ENCODE measurements around the gene NEK8.
A peak's percentile ranks its signal among the peaks of the same experiment; 100 is the strongest.
"Not testable (repeated sequence)": the region's sequence is repeated elsewhere in the genome, so short reads cannot be mapped to it uniquely, and the experiment has no call there.

The NEK8 gene

DNA sequence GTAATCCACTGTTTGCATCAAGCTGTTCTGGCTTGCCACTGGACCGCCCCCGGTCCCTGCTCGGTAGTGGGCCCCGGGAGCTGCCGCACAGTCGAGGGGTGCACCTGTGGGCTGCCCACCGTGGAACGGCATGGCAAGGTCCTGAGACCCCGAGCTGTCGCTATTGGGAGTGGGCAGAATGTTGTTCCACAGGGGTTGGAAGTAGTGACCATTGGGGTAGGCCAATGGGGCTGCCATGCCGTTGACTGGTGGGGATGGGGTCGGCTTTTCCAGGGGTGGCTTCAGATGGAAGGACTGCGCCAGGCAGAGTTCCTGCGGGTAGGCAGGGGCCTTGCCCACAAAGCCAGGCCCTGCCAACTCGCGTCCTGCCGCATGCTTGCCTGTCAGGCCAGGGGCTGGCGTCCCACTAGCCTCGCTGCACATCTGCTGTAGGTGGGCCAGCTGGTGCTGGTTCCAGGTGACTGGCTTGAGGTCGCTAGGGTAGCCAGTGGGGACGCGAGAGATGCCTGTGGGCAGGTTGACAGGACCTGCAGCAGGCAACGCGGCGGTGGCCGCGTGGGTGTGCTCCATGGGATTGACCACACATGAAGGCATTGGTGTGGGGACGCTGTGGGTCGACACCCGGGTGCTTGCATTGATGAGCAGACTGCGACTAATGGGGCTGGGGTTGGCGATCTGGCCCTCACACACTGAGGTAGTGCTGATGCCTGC lies 30.0 kb downstream of the NEK8 start:
- no peak for DNase-seq (ENCODE audit: low read depth, low spot score)
- no peak overlapping the region; the same call in 1 of the 2 replicates for H3K4me3 ChIP-seq (ENCODE audit: low read length)
- no CpG with 5 or more reads among the region's 32 CpGs for WGBS (ENCODE audit: insufficient coverage, insufficient read length)
- H3K27me3 ChIP-seq (ENCODE audit: control insufficient read depth, insufficient read depth, low read length) = no peaks in the 10 kb centered on the region
- H3K4me1 ChIP-seq (ENCODE audit: control insufficient read depth, insufficient read depth, low read length) = peaks cover 1% of the 10 kb centered on the region
- H3K36me3 ChIP-seq (ENCODE audit: control insufficient read depth, insufficient read depth, low read length) = peaks cover 14% of the 10 kb centered on the region
- H3K9me3 ChIP-seq (ENCODE audit: control insufficient read depth, insufficient read depth, low read length) = no peaks in the 10 kb centered on the region
- H3K27ac ChIP-seq (ENCODE audit: low read length) = no peak overlapping the region

DNA sequence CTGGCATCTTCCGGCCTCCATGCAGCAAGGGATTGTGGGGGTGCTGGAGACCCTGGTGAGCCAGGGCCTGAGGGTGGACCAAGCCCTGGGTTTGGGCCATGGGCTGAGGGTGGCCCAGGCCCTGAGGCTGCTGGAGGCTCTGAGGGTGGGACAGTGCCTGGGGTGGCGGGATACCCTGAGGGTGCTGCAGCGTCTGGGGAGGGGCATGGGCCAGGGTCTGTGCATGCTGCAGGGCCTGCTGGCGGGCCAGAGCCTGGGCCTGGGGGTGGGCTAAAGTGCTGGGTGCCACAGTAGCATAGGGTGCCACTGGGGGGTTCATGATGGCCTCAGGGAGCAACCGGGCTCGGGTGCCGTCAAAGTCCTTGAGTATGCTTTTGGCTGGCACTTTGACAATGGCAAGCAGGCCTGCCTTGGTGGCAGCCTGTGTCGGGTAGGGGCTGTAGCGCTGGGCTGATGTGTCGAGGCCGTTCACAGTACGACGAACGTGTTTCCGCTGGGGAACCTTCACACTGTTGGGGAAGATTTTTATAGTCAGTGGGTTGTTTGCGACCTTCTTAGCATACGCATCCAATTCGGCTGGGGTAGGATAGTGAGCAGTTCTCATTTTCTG lies 30.8 kb downstream of the NEK8 start:
- no peak overlapping the region for H3K27ac ChIP-seq (ENCODE audit: low read length)
- peaks cover 1% of the 10 kb centered on the region for H3K4me1 ChIP-seq (ENCODE audit: control insufficient read depth, insufficient read depth, low read length)
- no peak for DNase-seq (ENCODE audit: low read depth, low spot score)

DNA sequence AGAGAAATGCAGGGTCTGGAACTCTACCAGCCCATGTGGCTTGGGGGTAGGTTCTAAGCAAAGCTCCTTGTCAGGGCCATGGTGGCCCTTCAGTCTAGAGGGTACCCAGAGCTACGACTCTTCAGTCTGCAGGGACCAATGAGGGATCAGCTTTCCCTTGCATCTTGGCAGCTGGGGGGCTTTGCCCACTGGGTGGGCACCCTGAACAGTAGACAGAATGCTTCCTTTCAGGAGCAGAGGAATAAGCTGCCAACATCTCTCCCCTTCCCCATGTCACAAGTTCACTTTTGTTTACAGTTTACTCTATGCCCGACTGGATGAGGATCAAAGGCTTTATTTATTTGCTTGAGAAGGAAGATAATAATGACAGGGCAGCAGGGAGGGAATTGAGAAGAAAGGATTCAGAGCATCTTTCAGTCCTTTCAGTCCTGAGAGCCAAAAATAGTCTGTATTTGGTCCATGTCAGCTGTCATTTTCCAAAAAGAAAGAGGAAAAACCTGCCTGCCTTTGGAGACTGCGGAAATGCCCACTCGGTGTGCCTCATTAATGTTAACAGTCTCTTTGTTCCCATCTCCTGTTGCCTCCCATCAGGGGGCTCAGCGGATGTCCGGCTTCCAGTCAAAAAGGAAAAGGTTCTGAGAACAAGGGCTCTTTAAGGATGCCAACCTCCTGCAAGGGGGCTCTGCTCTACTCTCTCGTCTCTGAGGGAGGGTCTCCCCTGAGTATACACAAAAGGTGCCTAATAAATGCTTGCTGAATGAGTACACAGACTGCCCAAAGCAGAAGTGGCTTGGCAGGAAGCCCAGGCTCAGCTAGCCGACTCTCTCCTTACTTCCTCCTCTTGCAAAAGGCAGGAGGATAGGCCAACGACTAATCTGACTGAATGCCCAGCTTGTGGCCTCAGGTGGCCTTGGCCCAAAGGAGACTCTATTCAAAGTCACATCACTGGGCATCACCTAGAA lies 32.3 kb downstream of the NEK8 start:
- DNase-seq (ENCODE audit: low read depth, low spot score) = no peak
- peaks cover 14% of the 10 kb centered on the region for H3K36me3 ChIP-seq (ENCODE audit: control insufficient read depth, insufficient read depth, low read length)
- H3K4me3 ChIP-seq (ENCODE audit: low read length) = no peak overlapping the region
- H3K9me3 ChIP-seq (ENCODE audit: control insufficient read depth, insufficient read depth, low read length) = no peaks in the 10 kb centered on the region
- WGBS (ENCODE audit: insufficient coverage, insufficient read length) = no CpG with 5 or more reads among the region's 9 CpGs
- peak overlapping the region; percentile 87 for H3K27ac ChIP-seq (ENCODE audit: low read length)
- H3K27me3 ChIP-seq (ENCODE audit: control insufficient read depth, insufficient read depth, low read length) = no peaks in the 10 kb centered on the region
- H3K4me1 ChIP-seq (ENCODE audit: control insufficient read depth, insufficient read depth, low read length) = peaks cover 1% of the 10 kb centered on the region

More for the DNA sequence above, 30.8 kb downstream of the NEK8 start:
- no peaks in the 10 kb centered on the region for H3K9me3 ChIP-seq (ENCODE audit: control insufficient read depth, insufficient read depth, low read length)
- H3K4me3 ChIP-seq (ENCODE audit: low read length) = no peak overlapping the region
- peaks cover 14% of the 10 kb centered on the region for H3K36me3 ChIP-seq (ENCODE audit: control insufficient read depth, insufficient read depth, low read length)
- WGBS (ENCODE audit: insufficient coverage, insufficient read length) = no CpG with 5 or more reads among the region's 18 CpGs
- H3K27me3 ChIP-seq (ENCODE audit: control insufficient read depth, insufficient read depth, low read length) = no peaks in the 10 kb centered on the region

DNA sequence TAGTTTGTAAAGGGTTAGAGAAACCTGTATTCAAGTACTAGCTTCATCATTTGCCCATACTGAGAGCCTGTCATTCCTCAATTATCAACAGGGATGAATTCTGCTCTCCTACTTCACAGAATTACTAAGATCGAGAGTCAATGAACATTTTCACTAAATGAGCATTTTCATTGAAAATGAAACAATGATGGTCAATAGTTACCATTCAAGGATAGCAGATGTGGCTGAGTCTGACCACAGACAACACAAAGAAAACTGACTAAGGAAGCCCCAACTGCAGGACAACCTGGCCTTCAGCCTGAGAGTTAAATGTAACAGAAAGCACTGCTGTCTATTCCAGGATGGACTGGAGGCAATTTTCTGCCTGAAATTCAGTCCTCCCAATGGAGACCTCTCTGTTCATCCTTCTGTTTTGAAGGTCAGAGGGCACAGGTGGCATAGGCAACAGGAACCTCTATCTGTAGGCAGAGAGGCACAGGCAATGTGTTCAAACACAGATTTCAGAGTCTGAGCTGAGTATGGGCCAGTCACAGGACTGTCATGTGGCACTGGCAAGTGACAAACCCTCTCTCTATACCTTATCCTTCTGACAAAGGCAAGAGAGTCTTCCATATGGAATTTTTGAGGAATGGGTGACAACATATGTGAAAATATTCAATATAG lies 34.7 kb downstream of the NEK8 start:
- H3K36me3 ChIP-seq (ENCODE audit: control insufficient read depth, insufficient read depth, low read length) = peaks cover 17% of the 10 kb centered on the region
- no peak for DNase-seq (ENCODE audit: low read depth, low spot score)

DNA sequence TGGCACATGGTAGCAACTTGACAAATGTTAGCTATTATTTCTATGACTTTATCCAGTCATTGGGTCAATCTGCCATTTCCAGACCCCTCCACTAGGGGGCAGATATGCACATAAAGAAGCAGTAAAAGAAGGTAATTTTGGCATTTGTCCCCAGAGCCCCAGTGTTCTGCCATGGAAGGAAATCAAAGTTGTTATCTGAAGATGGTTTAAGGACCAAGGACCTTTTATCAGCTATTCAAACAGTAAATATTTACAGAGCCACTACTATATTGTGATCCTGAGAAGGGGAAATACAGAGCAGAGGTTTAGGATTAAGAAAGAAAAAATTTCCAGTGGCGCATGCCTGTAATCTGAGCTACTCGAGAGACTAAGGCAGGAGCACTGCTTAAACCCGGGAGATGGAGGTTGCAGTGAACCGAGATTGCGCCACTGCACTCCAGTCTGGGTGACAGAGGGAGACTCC lies 35.2 kb downstream of the NEK8 start:
- H3K4me3 ChIP-seq (ENCODE audit: low read length) = no peak overlapping the region
- H3K27ac ChIP-seq (ENCODE audit: low read length) = no peak overlapping the region
- DNase-seq (ENCODE audit: low read depth, low spot score) = no peak
- no CpG with 5 or more reads among the region's 5 CpGs for WGBS (ENCODE audit: insufficient coverage, insufficient read length)
- H3K27me3 ChIP-seq (ENCODE audit: control insufficient read depth, insufficient read depth, low read length) = no peaks in the 10 kb centered on the region
- H3K4me1 ChIP-seq (ENCODE audit: control insufficient read depth, insufficient read depth, low read length) = peaks cover 1% of the 10 kb centered on the region; the same call in 1 of the 2 replicates
- H3K9me3 ChIP-seq (ENCODE audit: control insufficient read depth, insufficient read depth, low read length) = no peaks in the 10 kb centered on the region
- peaks cover 11% of the 10 kb centered on the region for H3K36me3 ChIP-seq (ENCODE audit: control insufficient read depth, insufficient read depth, low read length)

More for the DNA sequence above, 34.7 kb downstream of the NEK8 start:
- H3K4me1 ChIP-seq (ENCODE audit: control insufficient read depth, insufficient read depth, low read length) = peaks cover 1% of the 10 kb centered on the region
- no peaks in the 10 kb centered on the region for H3K27me3 ChIP-seq (ENCODE audit: control insufficient read depth, insufficient read depth, low read length)
- H3K27ac ChIP-seq (ENCODE audit: low read length) = no peak overlapping the region
- no peak overlapping the region for H3K4me3 ChIP-seq (ENCODE audit: low read length)
- WGBS (ENCODE audit: insufficient coverage, insufficient read length) = no CpG with 5 or more reads among the region's 1 CpG
- no peaks in the 10 kb centered on the region for H3K9me3 ChIP-seq (ENCODE audit: control insufficient read depth, insufficient read depth, low read length)

DNA sequence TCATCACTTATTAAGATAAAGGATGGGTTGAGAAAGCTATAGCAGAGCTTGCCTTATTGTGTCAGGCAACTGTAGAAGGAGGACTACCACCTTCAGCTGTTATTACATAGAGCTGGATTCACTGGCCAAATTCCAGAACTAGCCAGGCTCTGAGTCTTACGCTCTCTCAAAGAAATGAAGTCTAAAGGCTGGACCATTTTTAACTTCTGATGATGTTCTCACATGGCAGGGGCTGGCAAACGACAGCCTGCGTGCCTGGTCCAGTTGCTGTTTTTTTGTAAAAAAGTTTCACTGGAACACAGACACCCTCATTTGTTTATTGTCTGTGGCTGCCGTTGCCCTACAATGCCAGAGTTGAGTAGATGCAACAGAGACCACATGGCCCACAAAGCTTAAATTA lies 36.5 kb downstream of the NEK8 start:
- DNase-seq (ENCODE audit: low read depth, low spot score) = no peak
- Histone ChIP-seq H3K27me3 (ENCODE audit: control insufficient read depth, insufficient read depth, low read length) (no peaks in the 10 kb centered on the region), H3K36me3 (ENCODE audit: control insufficient read depth, insufficient read depth, low read length) (peaks cover 3% of the 10 kb centered on the region; the same call in 1 of the 2 replicates), H3K4me3 (ENCODE audit: low read length) (no peak overlapping the region), H3K9me3 (ENCODE audit: control insufficient read depth, insufficient read depth, low read length) (no peaks in the 10 kb centered on the region), H3K4me1 (ENCODE audit: control insufficient read depth, insufficient read depth, low read length) (peaks cover 1% of the 10 kb centered on the region; the same call in 1 of the 2 replicates), H3K27ac (ENCODE audit: low read length) (no peak overlapping the region)
- no CpG with 5 or more reads among the region's 4 CpGs for WGBS (ENCODE audit: insufficient coverage, insufficient read length)

DNA sequence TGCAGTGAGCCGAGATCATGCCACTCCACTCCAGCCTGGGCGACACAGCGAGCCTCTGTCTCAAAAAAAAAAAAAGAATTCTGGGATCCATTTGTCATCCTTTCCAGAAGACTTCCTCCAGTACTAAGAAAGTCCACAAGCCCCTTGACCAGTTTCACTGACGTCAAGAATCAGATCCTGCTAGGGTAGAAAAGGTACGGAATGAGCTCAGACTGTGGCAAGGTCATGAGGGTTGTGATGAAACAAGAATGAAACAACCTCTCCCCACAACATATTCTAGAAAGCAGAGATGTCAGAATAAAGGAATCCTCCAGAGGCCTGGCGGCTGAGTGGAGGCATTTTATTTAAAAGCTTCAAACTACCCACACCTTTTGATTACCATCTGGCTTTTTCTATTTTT lies 45.1 kb downstream of the NEK8 start:
- Histone ChIP-seq H3K27me3 (ENCODE audit: control insufficient read depth, insufficient read depth, low read length) (no peaks in the 10 kb centered on the region), H3K27ac (ENCODE audit: low read length) (no peak overlapping the region), H3K4me1 (ENCODE audit: control insufficient read depth, insufficient read depth, low read length) (no peaks in the 10 kb centered on the region), H3K9me3 (ENCODE audit: control insufficient read depth, insufficient read depth, low read length) (no peaks in the 10 kb centered on the region), H3K4me3 (ENCODE audit: low read length) (no peak overlapping the region), H3K36me3 (ENCODE audit: control insufficient read depth, insufficient read depth, low read length) (no peaks in the 10 kb centered on the region)
- no peak for DNase-seq (ENCODE audit: low read depth, low spot score)
- no CpG with 5 or more reads among the region's 6 CpGs for WGBS (ENCODE audit: insufficient coverage, insufficient read length)

DNA sequence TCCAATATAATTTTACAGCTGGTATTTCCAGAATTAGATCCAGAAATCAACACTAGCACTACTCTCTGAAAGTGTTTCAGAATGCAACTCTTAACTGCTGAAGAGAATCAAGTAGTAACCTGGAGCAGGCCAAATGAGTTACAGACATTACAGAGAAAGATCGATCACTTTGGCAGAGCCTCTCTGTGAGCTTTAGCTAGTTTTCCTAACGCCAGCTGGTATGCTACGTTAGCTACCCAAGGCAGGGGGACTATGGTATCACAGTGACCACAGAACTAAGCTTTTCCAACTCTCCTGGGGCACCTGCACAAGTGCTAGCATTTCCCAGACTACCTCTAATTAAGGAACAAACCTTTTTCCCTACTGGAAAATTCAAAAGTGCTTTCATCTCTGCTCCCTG lies 45.6 kb downstream of the NEK8 start:
- H3K27ac ChIP-seq (ENCODE audit: low read length) = no peak overlapping the region
- H3K4me3 ChIP-seq (ENCODE audit: low read length) = no peak overlapping the region
- no peak for DNase-seq (ENCODE audit: low read depth, low spot score)
- H3K36me3 ChIP-seq (ENCODE audit: control insufficient read depth, insufficient read depth, low read length) = no peaks in the 10 kb centered on the region
- no peaks in the 10 kb centered on the region for H3K27me3 ChIP-seq (ENCODE audit: control insufficient read depth, insufficient read depth, low read length)
- H3K9me3 ChIP-seq (ENCODE audit: control insufficient read depth, insufficient read depth, low read length) = no peaks in the 10 kb centered on the region
- no CpG with 5 or more reads among the region's 3 CpGs for WGBS (ENCODE audit: insufficient coverage, insufficient read length)
- no peaks in the 10 kb centered on the region for H3K4me1 ChIP-seq (ENCODE audit: control insufficient read depth, insufficient read depth, low read length)

DNA sequence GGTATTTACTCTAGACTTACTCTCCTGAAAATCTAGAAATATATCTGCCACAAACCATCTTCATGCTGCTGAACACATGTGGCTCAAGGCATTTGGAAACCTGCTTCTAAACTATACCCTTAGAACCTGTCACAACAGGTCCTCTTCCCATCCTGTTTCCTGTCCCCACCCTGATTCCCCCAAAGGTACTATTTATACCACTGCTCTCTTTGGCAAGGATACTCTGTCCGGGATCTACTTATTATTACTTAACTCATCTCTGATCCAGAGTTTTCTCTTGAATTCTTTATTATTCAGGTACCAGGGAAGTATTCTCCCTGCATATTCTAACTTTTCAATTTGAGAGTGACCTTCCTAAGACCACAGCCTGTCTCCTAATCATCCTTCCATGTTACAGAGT lies 48.6 kb downstream of the NEK8 start:
- Histone ChIP-seq H3K4me3 (ENCODE audit: low read length) (no peak overlapping the region), H3K27ac (ENCODE audit: low read length) (no peak overlapping the region), H3K27me3 (ENCODE audit: control insufficient read depth, insufficient read depth, low read length) (no peaks in the 10 kb centered on the region), H3K4me1 (ENCODE audit: control insufficient read depth, insufficient read depth, low read length) (no peaks in the 10 kb centered on the region), H3K9me3 (ENCODE audit: control insufficient read depth, insufficient read depth, low read length) (no peaks in the 10 kb centered on the region), H3K36me3 (ENCODE audit: control insufficient read depth, insufficient read depth, low read length) (no peaks in the 10 kb centered on the region)
- WGBS (ENCODE audit: insufficient coverage, insufficient read length) = no CpG with 5 or more reads among the region's 1 CpG
- no peak for DNase-seq (ENCODE audit: low read depth, low spot score)

DNA sequence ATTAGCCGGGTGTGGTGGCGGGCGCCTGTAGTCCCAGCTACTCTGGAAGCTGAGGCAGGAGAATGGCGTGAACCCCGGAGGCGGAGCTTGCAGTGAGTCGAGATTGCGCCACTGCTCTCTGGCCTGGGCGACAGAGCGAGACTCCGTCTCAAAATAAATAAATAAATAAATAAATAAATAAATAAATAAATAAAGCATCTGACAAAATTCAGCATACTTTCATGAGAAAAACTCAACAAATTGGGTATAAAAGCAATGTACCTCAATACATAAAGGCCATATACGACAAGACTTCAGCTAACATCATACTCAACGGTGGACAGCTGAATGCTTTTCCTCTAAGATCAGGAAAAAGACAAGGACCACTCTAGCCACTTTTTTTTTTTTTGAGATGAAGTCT lies 51.0 kb downstream of the NEK8 start:
- H3K27ac ChIP-seq (ENCODE audit: low read length); DNase-seq (ENCODE audit: low read depth, low spot score); H3K27me3 ChIP-seq (ENCODE audit: control insufficient read depth, insufficient read depth, low read length); H3K9me3 ChIP-seq (ENCODE audit: control insufficient read depth, insufficient read depth, low read length); H3K4me1 ChIP-seq (ENCODE audit: control insufficient read depth, insufficient read depth, low read length); H3K36me3 ChIP-seq (ENCODE audit: control insufficient read depth, insufficient read depth, low read length); H3K4me3 ChIP-seq (ENCODE audit: low read length): not testable (repeated sequence)
- no CpG with 5 or more reads among the region's 13 CpGs for whole genome bisulfite sequencing (ENCODE audit: insufficient coverage, insufficient read length)
